A549 (cell line): ENCODE measurements around the gene ZNF32. TPM values are rescaled to one million over a fixed set of nuclear protein-coding genes. Genes with fewer than 3 reads are reported as not detected.

Experiments
- ATAC-seq, 2 experiments: fragments of 200-7000 bp in 1 of 2; fragments of >200 bp in 1 of 2; cut with Nextera tagmentation in 1 of 2; cut with Tn5 transposase in 1 of 2; 3 replicates each; pipeline versions ENCODE4 v1.8.0 to v1.9.1; 2018 to 2020; ENCODE audit warnings: mild to moderate bottlenecking in 1 of 2, moderate library complexity in 1 of 2
- CTCF ChIA-PET: fragments of 300-600 bp; sonication (Branson Sonifier 250); formaldehyde crosslinking; extraction: SDS; loops from one replicate; lab custom pipeline; 2021; ENCODE audit warnings: antibody characterized with exemption, inconsistent platforms; lab: Yijun Ruan, JAX
- POLR2A ChIA-PET: fragments of 350-600 bp; formaldehyde crosslinking; extraction: SDS; loops from one replicate; lab custom pipeline; 2021; ENCODE audit warnings: antibody characterized with exemption, inconsistent platforms; lab: Yijun Ruan, JAX
- DNase-seq, 2 experiments: peaks; one replicate each; pipeline versions ENCODE4 v3.0.0 to v3.0.0-alpha.2; 2011 to 2016; ENCODE audit warnings: low read depth in 1 of 2, low spot score in 1 of 2
- FAIRE-seq: peaks from 2 replicates; lab custom pipeline; 2011; peaks lifted over from hg19 to GRCh38; lab: Jason Lieb, UNC
- H3K27ac ChIP-seq, 2 experiments: fragments of >200 bp; sonication (Bioruptor Twin); formaldehyde crosslinking; 3 replicates each; pipeline ENCODE4 v1.5.1; 2016 to 2017
- H3K4me1 ChIP-seq: fragments of >200 bp; sonication (Bioruptor Twin); formaldehyde crosslinking; 3 replicates; pipeline ENCODE4 v1.6.1; 2016
- H3K4me2 ChIP-seq: fragments of >200 bp; sonication (Bioruptor Twin); formaldehyde crosslinking; 3 replicates; pipeline ENCODE4 v1.6.1; 2016
- H3K4me3 ChIP-seq: fragments of >200 bp; sonication (Bioruptor Twin); formaldehyde crosslinking; 3 replicates; pipeline ENCODE4 v1.5.1; 2016
- H3K9me3 ChIP-seq: fragments of >200 bp; sonication (Bioruptor Twin); formaldehyde crosslinking; 3 replicates; pipeline ENCODE4 v1.6.1; 2016
- ATOH8 ChIP-seq: fragments of 250-450 bp; sonication (Bioruptor Pico); IDR thresholded peaks from 2 replicates; pipeline ENCODE4 v1.5.0; 2020; ENCODE audit warnings: low read depth, mild to moderate bottlenecking, moderate library complexity
- BCL3 ChIP-seq: fragments of >200 bp; sonication (Bioruptor Twin); formaldehyde crosslinking; IDR thresholded peaks from 3 replicates; pipeline ENCODE4 v1.6.1; 2016
- CHD2 ChIP-seq: fragments of 150-350 bp; IDR thresholded peaks from 2 replicates; pipeline ENCODE4 v1.6.1; 2014; ENCODE audit warnings: low read length; ENCODE audit not compliant: partially characterized antibody
- EHF ChIP-seq: fragments of 250-450 bp; sonication (Bioruptor Pico); IDR thresholded peaks from 2 replicates; pipeline ENCODE4 v1.5.0; 2020; ENCODE audit warnings: mild to moderate bottlenecking
- EHMT2 ChIP-seq: fragments of 200-600 bp; sonication (generic); IDR thresholded peaks from 2 replicates; pipeline ENCODE4 v1.6.1; 2016; ENCODE audit warnings: antibody characterized with exemption, low read depth, mild to moderate bottlenecking, moderate library complexity
- EP300 ChIP-seq, 2 experiments: fragments of >200 bp; sonication (Bioruptor Twin); formaldehyde crosslinking; IDR thresholded peaks; 2 replicates in 1 of 2; 3 replicates in 1 of 2; pipeline ENCODE4 v1.6.1; 2016 to 2017
- HES2 ChIP-seq: fragments of >200 bp; sonication (Bioruptor Twin); formaldehyde crosslinking; IDR thresholded peaks from 2 replicates; pipeline ENCODE4 v1.6.1; 2016
- HMGXB4 ChIP-seq: fragments of 250-450 bp; sonication (Bioruptor Pico); IDR thresholded peaks from 2 replicates; pipeline ENCODE4 v1.5.0; 2021; ENCODE audit warnings: mild to moderate bottlenecking, moderate library complexity, borderline replicate concordance
- MAFK ChIP-seq: fragments of 450-650 bp; IDR thresholded peaks from 2 replicates; pipeline ENCODE4 v1.6.1; 2014; ENCODE audit not compliant: partially characterized antibody
- MAX ChIP-seq: IDR thresholded peaks from 2 replicates; pipeline ENCODE4 v1.6.1; 2012
- POLR2A ChIP-seq: IDR thresholded peaks from 2 replicates; pipeline ENCODE4 v1.6.1; 2012; ENCODE audit warnings: mild to moderate bottlenecking, low read length
- RARB ChIP-seq: fragments of 250-450 bp; sonication (Bioruptor Pico); IDR thresholded peaks from 2 replicates; pipeline ENCODE4 v1.8.0; 2021; ENCODE audit warnings: mild to moderate bottlenecking, moderate library complexity
- REST ChIP-seq: fragments of 200-600 bp; sonication (generic); IDR thresholded peaks from 2 replicates; pipeline ENCODE4 v1.6.1; 2016; ENCODE audit warnings: antibody characterized with exemption, mild to moderate bottlenecking, moderate library complexity
- SMC3 ChIP-seq: fragments of >200 bp; sonication (Bioruptor Twin); formaldehyde crosslinking; IDR thresholded peaks from 3 replicates; pipeline ENCODE4 v1.6.1; 2018; ENCODE audit warnings: inconsistent platforms
- TFCP2L1 ChIP-seq: fragments of 250-450 bp; sonication (Bioruptor Pico); IDR thresholded peaks from 2 replicates; pipeline ENCODE4 v1.5.0; 2021; ENCODE audit warnings: mild to moderate bottlenecking
- USF2 ChIP-seq: fragments of 450-650 bp; IDR thresholded peaks from 2 replicates; pipeline ENCODE4 v1.6.1; 2014; ENCODE audit warnings: antibody characterized with exemption
- ZSCAN20 ChIP-seq: fragments of 250-450 bp; sonication (Bioruptor Pico); IDR thresholded peaks from 2 replicates; pipeline ENCODE4 v1.8.0; 2022; ENCODE audit warnings: mild to moderate bottlenecking, moderate library complexity
- WGBS: methylation state at CpG from one replicate; pipeline ENCODE4 v1.1.6; 2017; ENCODE audit errors: missing lambda C conversion rate; 5-methylcytosine and 5-hydroxymethylcytosine counted together
- polyA plus RNA-seq, 4 experiments: library from polyadenylated mRNA; depleted of rRNA in 3 of 4; stranded (reverse); fragments of >200 nt; fragmentation: RNase III in 1 of 4; extraction: RNeasy Plus Mini Kit Qiagen cat#74134 plus additional on column Dnase treatment in 1 of 4; gene quantifications; 2 replicates in 3 of 4; 3 replicates in 1 of 4; pipeline ENCODE4 v1.2.3, GENCODE V29; 2011 to 2017

Gene ZNF32
- polyA plus RNA-seq, 2 of the 4 experiments (the other 2 are of a cell fraction) = 21.4 to 38.2 TPM

- no peak for FAIRE-seq
These were observed 31.8 kb downstream of the ZNF32 start for GRCh38 chr10:43616697-43617370.

GRCh38 chr10:43610636-43611035 is 38.0 kb downstream of the ZNF32 start:
- DNase-seq (no peak), FAIRE-seq (no peak), ATAC-seq (no peak)
- POLR2A ChIA-PET = no interaction called here
- Histone ChIP-seq H3K4me2 (no peak overlapping the region), H3K4me3 (no peak overlapping the region), H3K4me1 (no peaks in the 10 kb centered on the region), H3K27ac (no peak overlapping the region), H3K9me3 (peaks cover 39% of the 10 kb centered on the region)
- CTCF ChIA-PET = no interaction called here
- TF ChIP-seq ZSCAN20 (CRISPR knock-in tag) = no peak
- TF ChIP-seq BCL3 = no peak
- TF ChIP-seq ATOH8 (CRISPR knock-in tag) = no peak
- no peak for TF ChIP-seq HMGXB4 (CRISPR knock-in tag)
- no peak for TF ChIP-seq POLR2A
- no peak for TF ChIP-seq TFCP2L1 (CRISPR knock-in tag)
- no peak for TF ChIP-seq EHMT2
- TF ChIP-seq EHF (CRISPR knock-in tag) = no peak
- TF ChIP-seq HES2 = no peak
- TF ChIP-seq MAX = no peak
- TF ChIP-seq CHD2 = no peak
- no peak for TF ChIP-seq RARB (CRISPR knock-in tag)

More at GRCh38 chr10:43616697-43617370, 31.8 kb downstream of the ZNF32 start:
- H3K4me2 ChIP-seq = no peak overlapping the region
- CTCF ChIA-PET = interaction anchor here (1.2 kb wide), 1 partner anchor 9 kb away, joined by 3 read pairs; no protein-coding TSS in a partner anchor
- POLR2A ChIA-PET = no interaction called here
- no peak for TF ChIP-seq SMC3
- no peak for TF ChIP-seq USF2
- TF ChIP-seq EP300 (IDR thresholded peaks at IDR 0.05) = no peak
- TF ChIP-seq HMGXB4 (CRISPR knock-in tag) = no peak
- no peak for TF ChIP-seq RARB (CRISPR knock-in tag)
- TF ChIP-seq MAFK = no peak
- no peak for TF ChIP-seq REST
- no peak overlapping the region for H3K4me3 ChIP-seq
- no peak overlapping the region for H3K27ac ChIP-seq
- ATAC-seq (no peak), DNase-seq (peak in 1 of 2 experiments; percentile 7)
- no peaks in the 10 kb centered on the region for H3K4me1 ChIP-seq
- H3K9me3 ChIP-seq = peaks cover 78% of the 10 kb centered on the region
- WGBS = 62% methylated on average over 6 of the region's 6 CpGs
